8988T (cell line): ENCODE data around the gene CBFA2T3.
"Not testable (repeated sequence)": the region's sequence is repeated elsewhere in the genome, so short reads cannot be mapped to it uniquely, and the experiment has no call there.

Experiments
- DNase-seq: peaks from one replicate; pipeline ENCODE4 v3.0.0; 2011

Gene CBFA2T3

GRCh38 chr16:89012622-89012995 lies 35.6 kb upstream of the CBFA2T3 start:
- no peak for DNase-seq

DNA sequence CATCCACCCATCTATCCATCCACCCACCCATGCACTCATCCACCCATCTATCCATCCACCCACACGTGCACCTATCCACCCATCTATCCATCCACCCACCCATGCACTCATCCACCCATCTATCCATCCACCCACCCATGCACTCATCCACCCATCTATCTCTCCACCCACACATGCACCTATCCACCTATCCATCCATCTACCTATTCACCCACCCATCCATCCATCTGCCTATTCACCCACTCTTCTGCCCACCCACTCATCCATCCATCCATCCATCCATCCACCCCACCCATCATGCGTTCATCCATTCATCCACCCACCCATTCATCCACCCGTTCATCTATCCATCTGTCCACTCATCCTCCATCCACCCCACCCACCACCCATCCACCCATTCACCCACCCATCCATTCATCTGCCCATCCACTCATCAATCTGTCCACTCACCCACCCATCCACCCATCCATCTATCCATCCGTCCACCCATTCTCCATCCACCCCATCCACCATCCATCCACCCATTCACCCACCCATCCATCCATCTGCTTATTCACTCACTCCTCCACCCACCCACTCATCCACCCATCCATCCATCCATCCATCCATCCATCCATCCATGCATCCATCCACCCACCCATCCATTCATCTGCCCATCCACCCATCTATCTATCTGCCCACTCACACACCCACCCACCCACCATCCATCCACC lies 35.1 kb upstream of the CBFA2T3 start:
- DNase-seq = no peak

GRCh38 chr16:89010210-89010925 lies 33.4 kb upstream of the CBFA2T3 start:
- DNase-seq = no peak

- no peak for DNase-seq
Observed at GRCh38 chr16:89009343-89010209, 32.6 kb upstream of the CBFA2T3 start.

- not testable (repeated sequence) for DNase-seq
Observed at GRCh38 chr16:89008796-89009195, 31.8 kb upstream of the CBFA2T3 start.

DNA sequence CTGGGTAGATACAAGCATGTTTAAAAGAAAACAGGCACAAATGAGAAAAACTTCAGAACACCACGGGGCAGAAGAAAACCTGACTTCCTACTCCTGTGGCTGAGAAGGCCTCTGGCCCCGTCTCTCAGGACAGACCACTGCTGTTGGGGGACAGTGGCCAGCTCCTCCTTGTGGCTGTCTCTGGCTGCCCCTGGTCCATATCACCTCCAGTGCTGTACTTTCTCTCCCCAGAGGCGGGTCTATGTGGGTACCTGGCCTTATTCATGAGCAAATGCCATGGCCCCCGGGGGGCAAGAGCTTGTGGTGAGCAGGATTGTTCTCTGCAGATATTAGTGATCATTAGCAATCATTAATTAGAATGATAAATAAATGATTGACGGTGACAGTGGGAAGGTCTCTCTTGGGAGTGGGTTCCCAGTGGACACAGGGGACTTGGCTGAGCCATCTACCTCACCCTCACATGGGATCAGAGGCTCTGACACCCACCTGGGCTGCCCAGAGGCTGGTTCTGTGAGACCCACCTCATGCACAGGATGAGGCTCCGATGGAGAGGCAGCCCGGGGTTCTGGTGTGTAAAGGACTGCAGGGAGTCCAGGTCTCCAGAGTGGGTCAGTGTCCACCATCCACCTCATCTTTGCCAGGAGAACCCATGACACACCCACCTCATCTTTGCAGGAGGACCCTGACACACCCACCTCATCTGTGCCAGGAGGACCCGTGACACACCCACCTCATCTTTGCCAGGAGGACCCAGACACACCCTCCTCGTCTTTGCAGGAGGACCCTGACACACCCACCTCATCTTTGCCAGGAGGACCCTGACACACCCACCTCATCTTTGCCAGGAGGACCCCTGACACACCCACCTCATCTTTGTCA lies 30.6 kb upstream of the CBFA2T3 start:
- peak; percentile 32 for DNase-seq

GRCh38 chr16:89006036-89006752 lies 29.2 kb upstream of the CBFA2T3 start:
- no peak for DNase-seq

DNA sequence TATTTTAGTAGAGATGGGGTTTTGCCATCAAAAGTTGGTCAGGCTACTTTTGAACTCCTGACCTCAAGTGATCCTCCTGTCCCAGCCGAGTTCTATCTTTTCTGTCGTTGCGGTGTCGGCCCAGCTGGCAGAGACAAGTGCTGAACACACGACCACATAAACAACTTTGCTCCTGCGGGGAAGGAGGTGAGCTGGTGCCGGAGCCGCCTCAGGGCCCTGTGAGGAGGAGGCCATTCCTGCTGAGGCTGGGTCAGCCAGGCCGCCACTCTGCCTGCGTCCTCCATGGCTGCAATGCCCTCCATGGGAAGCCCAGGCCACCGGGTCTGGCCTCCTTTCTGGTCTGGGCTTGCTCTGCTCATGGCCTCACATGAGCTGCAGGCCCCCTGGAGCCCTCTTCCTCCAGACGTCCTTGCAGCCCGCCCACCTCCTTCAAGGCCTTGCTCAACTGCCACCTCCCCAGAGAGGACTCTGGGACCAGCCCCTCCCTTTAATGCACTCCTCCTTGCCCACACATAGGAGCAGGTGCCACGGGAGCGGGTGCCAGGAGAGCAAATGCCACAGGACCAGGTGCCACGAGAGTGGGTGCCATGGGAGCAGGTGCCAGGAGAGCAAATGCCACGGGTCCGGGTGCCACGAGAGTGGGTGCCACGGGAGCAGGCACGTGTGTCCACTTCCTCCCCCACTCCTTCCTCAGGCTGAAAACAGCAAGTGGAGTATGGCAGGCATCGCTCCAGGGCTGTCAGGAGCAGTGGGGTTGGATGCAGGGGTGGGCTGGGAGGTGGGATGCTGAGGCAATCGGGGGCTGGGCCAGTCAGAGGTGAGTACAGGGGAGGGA lies 28.4 kb upstream of the CBFA2T3 start:
- no peak for DNase-seq

DNA sequence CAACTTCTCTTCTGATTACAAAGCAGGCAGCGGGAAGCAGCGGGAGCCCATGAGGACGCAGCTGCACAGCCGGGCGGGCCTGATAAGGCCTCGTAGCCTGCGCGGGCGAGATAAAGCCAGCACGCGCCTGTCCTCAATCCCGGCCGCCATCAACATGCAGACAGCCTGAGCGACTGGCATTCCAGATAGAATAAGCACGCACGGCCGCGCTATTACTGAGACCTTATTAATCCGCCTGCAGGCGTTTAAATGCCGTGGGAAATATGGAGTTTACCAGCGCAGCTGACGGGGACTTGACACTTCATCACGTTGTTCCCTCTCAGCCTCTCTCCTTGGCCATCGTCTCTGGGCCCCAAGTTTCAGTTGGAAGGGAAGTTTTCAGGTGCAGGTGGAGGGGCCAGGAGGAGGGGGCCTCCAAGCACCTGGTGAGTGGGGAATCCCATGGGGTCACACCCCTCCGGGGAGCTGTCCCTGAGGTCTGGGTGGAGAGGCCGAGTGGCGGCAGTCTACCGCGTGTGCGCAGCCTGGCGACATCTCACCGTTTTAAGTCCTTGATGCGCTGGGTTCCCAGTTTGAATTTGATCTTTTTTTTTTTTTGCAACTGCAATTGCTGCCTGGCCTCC lies 27.3 kb upstream of the CBFA2T3 start:
- DNase-seq = no peak

DNA sequence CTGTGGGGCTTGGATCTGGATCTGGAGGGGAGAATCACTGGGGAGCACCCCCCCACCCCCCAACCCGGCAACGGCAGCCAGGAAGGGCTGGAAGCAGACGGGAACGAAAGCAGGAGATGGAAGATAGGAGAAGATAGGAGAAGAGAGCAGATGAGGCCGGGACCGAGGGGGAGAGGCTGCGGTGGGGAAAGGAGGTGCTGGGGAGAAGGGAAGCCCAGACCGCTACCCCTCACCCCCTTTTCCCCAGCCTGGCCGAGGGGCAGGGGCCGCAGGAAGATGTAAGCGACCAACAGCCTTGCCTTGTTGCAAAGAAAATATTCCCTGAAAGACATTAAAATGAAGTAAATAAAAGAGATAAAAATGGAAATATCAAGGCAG lies 26.8 kb upstream of the CBFA2T3 start:
- no peak for DNase-seq

DNA sequence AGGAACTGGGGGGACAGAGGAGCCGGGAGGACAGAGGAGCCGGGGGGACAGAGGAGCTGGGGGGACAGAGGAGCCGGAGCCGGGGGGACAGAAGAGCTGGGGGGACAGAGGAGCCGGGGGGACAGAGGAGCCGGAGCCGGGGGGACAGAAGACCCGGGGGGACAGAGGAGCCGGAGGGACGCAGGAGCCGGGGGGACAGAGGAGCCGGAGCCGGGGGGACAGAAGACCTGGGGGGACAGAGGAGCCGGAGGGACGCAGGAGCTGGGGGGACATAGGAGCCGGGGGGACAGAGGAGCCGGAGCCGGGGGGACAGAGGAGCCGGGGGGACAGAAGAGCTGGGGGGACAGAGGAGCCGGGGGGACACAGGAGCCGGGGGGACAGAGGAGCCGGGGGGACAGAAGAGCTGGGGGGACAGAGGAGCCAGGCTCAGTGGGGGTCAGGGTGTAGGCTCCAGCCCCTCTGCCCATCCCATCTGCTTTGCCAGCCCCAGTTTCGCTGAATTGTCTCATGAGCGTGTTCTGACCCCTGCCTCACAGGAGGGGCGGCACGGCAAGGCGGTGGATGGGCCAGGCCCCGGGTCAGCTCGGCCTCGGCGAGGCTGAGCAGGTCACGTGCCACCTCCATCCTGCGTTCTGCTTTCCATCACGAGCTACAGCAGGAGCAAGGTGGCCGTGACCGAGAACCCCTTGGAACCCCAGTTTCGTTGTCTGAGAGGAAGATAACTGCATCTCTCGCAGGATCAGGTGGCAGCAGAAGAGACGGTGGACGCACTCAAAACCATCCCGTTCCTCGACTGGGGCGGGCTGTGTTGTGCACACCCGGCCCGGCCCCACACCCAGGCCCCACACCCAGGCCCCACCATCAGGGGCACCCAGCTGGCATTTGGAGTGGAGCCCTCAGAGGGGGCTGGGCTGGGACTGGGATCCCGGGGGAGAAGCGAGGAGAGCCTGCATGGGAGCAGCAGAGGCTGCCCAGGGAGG lies 26.1 kb upstream of the CBFA2T3 start:
- DNase-seq = no peak

- DNase-seq = not testable (repeated sequence)
Observed at GRCh38 chr16:89002081-89002480, 25.1 kb upstream of the CBFA2T3 start.

GRCh38 chr16:89001117-89002027 lies 24.4 kb upstream of the CBFA2T3 start:
- DNase-seq = no peak

DNA sequence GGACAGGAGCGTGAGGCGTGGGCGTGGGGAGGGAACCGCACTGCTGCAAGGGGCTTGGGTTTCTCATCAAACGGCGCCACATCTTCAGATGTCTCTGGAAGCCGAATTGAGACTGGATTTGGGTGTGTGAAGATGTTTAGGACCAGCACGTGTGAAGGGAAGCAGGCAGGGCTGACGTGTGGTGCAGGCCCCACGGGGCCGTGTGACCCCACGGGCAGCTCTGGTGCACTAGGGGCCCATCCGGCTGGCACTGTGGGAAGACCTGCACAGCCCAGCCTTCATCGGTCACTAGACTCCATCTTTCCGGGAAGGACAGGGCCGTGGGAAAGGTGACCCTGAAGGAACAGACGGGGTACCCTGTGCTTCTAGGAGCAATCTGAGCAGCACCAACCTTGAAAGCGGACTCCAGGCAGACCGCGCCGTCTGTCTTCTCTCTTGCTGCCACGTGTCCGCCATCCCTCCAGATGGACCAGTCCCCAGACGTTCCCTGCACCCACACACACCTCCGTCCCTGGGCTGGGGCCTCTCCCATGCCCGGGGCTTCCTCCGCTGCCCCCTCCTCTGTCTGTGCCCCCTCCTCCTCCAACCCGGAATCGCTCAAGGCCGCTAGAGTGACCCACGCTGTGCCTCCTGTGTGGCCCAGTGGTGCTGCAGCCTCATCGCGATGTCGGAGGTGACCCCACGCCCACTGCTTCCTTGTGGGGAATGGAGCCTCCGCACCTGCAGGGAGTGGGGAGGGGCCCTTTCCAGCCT lies 23.4 kb upstream of the CBFA2T3 start:
- DNase-seq = no peak

DNA sequence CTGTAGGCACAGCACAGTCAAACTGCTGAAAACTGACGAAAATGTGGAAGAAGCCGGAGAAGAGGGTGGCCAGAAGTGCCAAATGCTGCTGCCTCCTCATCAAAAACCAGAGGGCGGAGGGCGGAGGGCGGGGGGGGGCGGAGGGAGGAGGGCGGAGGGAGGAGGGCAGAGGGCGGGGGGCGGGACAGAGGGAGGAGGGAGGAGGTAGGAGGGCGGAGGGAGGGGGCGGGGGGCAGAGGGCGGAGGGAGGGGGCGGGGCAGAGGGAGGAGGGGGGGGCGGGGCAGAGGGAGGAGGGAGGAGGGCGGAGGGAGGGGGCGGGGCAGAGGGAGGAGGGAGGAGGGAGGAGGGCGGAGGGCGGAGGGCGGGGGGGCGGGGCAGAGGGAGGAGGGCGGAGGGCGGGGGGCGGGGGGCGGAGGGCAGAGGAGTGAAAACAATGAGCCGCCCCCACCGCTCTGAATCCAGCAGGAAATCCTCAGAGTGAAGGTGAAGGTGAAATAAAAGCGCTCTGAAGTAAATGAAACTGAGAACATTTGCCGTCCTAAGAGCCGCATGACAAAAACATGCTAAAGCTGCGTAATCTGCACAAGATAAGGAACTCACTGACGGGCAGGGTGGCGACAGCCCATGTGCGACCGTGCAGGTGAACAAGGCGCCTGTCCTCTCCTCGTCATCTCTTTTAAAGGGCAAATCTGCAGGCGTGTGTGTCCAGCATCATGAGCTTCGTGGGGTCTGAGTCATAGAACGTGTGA lies 22.6 kb upstream of the CBFA2T3 start:
- no peak for DNase-seq

GRCh38 chr16:88995746-88996535 lies 18.9 kb upstream of the CBFA2T3 start:
- no peak for DNase-seq
